HCT116 (cell line): ENCODE measurements around the gene ANGPTL4.

Source experiments
- POLR2A ChIP-seq: IDR thresholded peaks from 2 replicates; pipeline ENCODE4 v1.7.0; 2011; ENCODE audit warnings: borderline replicate concordance; ENCODE audit not compliant: insufficient read depth, insufficient read length; ENCODE audit errors: extremely low read depth
- SP1 ChIP-seq: IDR thresholded peaks from 2 replicates; pipeline ENCODE4 v1.6.1; 2012; ENCODE audit warnings: low read depth
- YY1 ChIP-seq: IDR thresholded peaks from 2 replicates; pipeline ENCODE4 v1.6.1; 2011; ENCODE audit warnings: low read length, low read depth, moderate library complexity, mild to moderate bottlenecking; ENCODE audit not compliant: insufficient replicate concordance; ENCODE audit errors: extremely low read depth
- TF ChIP-seq, protein P1 (sequence below), 3 experiments: fragments of 200-600 bp in 1 of 3; sonication (generic) in 1 of 3; IDR thresholded peaks in 2 of 3; conservative IDR thresholded peaks in 1 of 3; 2 replicates each; pipeline ENCODE4 v1.5.1; 2012 to 2017; ENCODE audit warnings: low read depth in 2 of 3, low read length in 2 of 3, antibody characterized with exemption in 1 of 3, borderline replicate concordance in 1 of 3, control low read depth in 1 of 3, mild to moderate bottlenecking in 1 of 3, mixed read lengths in 1 of 3, mixed run types in 1 of 3, moderate library complexity in 1 of 3; ENCODE audit not compliant: insufficient read depth in 1 of 3

DNA sequence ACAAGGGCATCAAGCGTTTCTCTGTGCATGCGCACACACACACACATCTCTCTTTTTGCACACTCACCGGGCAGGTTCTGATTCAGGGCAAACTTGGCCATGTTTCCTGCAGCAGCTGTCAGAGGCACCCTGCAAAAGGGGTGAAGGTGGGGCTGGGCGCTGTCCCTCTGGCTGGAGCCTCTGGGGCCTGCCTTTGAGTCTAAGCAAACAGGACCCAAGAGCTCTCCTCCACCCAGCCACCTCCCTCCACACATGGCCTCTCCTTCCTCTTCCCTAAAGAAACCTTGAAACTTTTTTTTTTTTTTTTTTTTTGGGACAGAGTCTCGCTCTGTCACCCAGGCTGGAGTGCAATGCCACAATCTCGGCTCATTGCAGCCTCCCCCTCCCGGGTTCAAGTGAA lies 26.2 kb upstream of the ANGPTL4 start:
- TF ChIP-seq YY1 (no peak), SP1 (no peak), POLR2A (no peak)
- TF ChIP-seq, protein P1, sequence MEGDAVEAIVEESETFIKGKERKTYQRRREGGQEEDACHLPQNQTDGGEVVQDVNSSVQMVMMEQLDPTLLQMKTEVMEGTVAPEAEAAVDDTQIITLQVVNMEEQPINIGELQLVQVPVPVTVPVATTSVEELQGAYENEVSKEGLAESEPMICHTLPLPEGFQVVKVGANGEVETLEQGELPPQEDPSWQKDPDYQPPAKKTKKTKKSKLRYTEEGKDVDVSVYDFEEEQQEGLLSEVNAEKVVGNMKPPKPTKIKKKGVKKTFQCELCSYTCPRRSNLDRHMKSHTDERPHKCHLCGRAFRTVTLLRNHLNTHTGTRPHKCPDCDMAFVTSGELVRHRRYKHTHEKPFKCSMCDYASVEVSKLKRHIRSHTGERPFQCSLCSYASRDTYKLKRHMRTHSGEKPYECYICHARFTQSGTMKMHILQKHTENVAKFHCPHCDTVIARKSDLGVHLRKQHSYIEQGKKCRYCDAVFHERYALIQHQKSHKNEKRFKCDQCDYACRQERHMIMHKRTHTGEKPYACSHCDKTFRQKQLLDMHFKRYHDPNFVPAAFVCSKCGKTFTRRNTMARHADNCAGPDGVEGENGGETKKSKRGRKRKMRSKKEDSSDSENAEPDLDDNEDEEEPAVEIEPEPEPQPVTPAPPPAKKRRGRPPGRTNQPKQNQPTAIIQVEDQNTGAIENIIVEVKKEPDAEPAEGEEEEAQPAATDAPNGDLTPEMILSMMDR (IDR thresholded peaks at IDR 0.05 in 2 of 3, conservative IDR thresholded peaks at IDR 0.05 in 1 of 3; ENCODE audit: borderline replicate concordance in 1 of 3, insufficient read depth in 1 of 3, low read depth in 2 of 3, low read length in 2 of 3): no peak
